Caco-2 (cell line): ENCODE measurements around the gene ZDHHC19. TPM values are rescaled to one million over a fixed set of nuclear protein-coding genes. Genes with fewer than 3 reads are reported as not detected.

Experiments
- BruUV-seq: library from RNA; stranded (reverse); fragments of 400-500 nt; replicated peaks from 2 replicates; lab custom pipeline; 2021; lab: Mats Ljungman, UMichigan
- CTCF ChIA-PET: fragments of 300-600 bp; sonication (Branson Sonifier 250); formaldehyde crosslinking; loops from one replicate; lab custom pipeline; 2022; ENCODE audit warnings: antibody characterized with exemption; lab: Charles Lee
- POLR2A ChIA-PET: fragments of 300-600 bp; sonication (Branson Sonifier 250); formaldehyde crosslinking; loops from one replicate; lab custom pipeline; 2022; ENCODE audit warnings: antibody characterized with exemption; lab: Charles Lee
- DNase-seq, 2 experiments: peaks; one replicate each; pipeline versions ENCODE4 v3.0.0 to v3.0.0-alpha.2; 2020 to 2022
- H3K27me3 ChIP-seq: replicated peaks from 2 replicates; pipeline ENCODE4 v1.6.0; 2011; ENCODE audit warnings: low read length; ENCODE audit not compliant: control insufficient read depth, insufficient read depth
- H3K36me3 ChIP-seq: 2 replicates; pipeline ENCODE4 v1.5.1; 2011; ENCODE audit warnings: low read length; ENCODE audit not compliant: control insufficient read depth, insufficient read depth
- H3K4me1 ChIP-seq: fragments of 250-450 bp; sonication (Bioruptor Pico); 2 replicates; pipeline ENCODE4 v1.5.1; 2020; ENCODE audit warnings: mild to moderate bottlenecking
- H3K4me3 ChIP-seq: 2 replicates; pipeline ENCODE4 v1.5.1; 2011; ENCODE audit warnings: low read depth, mild to moderate bottlenecking, control low read depth, low read length
- H3K9me3 ChIP-seq: fragments of 250-450 bp; sonication (Bioruptor Pico); 2 replicates; pipeline ENCODE4 v1.5.1; 2020; ENCODE audit warnings: mild to moderate bottlenecking, moderate library complexity
- H3K27ac Mint-ChIP-seq: one replicate; pipeline ENCODE4 v1.8.0; 2022; ENCODE audit warnings: mixed read lengths; ENCODE audit not compliant: unreplicated experiment
- H3K27me3 Mint-ChIP-seq: one replicate; pipeline ENCODE4 v1.8.0; 2022; ENCODE audit warnings: mixed read lengths; ENCODE audit not compliant: insufficient read depth, unreplicated experiment
- H3K36me3 Mint-ChIP-seq: one replicate; pipeline ENCODE4 v1.8.0; 2022; ENCODE audit warnings: mild to moderate bottlenecking, mixed read lengths; ENCODE audit not compliant: insufficient read depth, unreplicated experiment
- H3K4me1 Mint-ChIP-seq: one replicate; pipeline ENCODE4 v1.8.0; 2022; ENCODE audit warnings: low read depth, mixed read lengths; ENCODE audit not compliant: unreplicated experiment
- H3K4me3 Mint-ChIP-seq: one replicate; pipeline ENCODE4 v1.8.0; 2022; ENCODE audit warnings: mild to moderate bottlenecking, moderate library complexity, mixed read lengths; ENCODE audit not compliant: unreplicated experiment
- H3K9me3 Mint-ChIP-seq: one replicate; pipeline ENCODE4 v1.8.0; 2022; ENCODE audit warnings: mixed read lengths; ENCODE audit not compliant: unreplicated experiment
- intact Hi-C: fragments of 100-400 bp; cut with micrococcal nuclease; formaldehyde crosslinking; loops from one replicate; pipeline ENCODE4 v1.10.0; 2022; ENCODE audit not compliant: unreplicated experiment
- total RNA-seq: library from RNA; stranded (reverse); gene quantifications from 2 replicates; pipeline ENCODE4 v1.2.3, GENCODE V29; 2022
- TF ChIP-seq, protein P1 (sequence below), 2 experiments: fragments of 200-600 bp in 1 of 2; IDR thresholded peaks; 1 replicate in 1 of 2; 2 replicates in 1 of 2; pipeline versions ENCODE4 v1.5.1 to v1.8.0; 2011 to 2022; ENCODE audit warnings: antibody characterized with exemption in 1 of 2, control low read depth in 1 of 2, inconsistent platforms in 1 of 2, low read depth in 1 of 2, low read length in 1 of 2, mild to moderate bottlenecking in 1 of 2, moderate library complexity in 1 of 2; ENCODE audit not compliant: insufficient read depth in 1 of 2, severe bottlenecking in 1 of 2, unreplicated experiment in 1 of 2

Gene ZDHHC19
- total RNA-seq, 1 experiment from 2014 or later = not detected

GRCh38 chr3:196217307-196218154, 6.3 kb upstream of the ZDHHC19 start:
- no peak for DNase-seq
- peaks cover 7% of the 10 kb centered on the region for H3K4me1 Mint-ChIP-seq
- H3K36me3 ChIP-seq = no peaks in the 10 kb centered on the region; the same call in 1 of the 2 replicates
- ChIA-PET CTCF (no interaction called here), POLR2A (no interaction called here)
- no peaks in the 10 kb centered on the region for H3K9me3 Mint-ChIP-seq
- H3K36me3 Mint-ChIP-seq = no peaks in the 10 kb centered on the region
- TF ChIP-seq, protein P1, sequence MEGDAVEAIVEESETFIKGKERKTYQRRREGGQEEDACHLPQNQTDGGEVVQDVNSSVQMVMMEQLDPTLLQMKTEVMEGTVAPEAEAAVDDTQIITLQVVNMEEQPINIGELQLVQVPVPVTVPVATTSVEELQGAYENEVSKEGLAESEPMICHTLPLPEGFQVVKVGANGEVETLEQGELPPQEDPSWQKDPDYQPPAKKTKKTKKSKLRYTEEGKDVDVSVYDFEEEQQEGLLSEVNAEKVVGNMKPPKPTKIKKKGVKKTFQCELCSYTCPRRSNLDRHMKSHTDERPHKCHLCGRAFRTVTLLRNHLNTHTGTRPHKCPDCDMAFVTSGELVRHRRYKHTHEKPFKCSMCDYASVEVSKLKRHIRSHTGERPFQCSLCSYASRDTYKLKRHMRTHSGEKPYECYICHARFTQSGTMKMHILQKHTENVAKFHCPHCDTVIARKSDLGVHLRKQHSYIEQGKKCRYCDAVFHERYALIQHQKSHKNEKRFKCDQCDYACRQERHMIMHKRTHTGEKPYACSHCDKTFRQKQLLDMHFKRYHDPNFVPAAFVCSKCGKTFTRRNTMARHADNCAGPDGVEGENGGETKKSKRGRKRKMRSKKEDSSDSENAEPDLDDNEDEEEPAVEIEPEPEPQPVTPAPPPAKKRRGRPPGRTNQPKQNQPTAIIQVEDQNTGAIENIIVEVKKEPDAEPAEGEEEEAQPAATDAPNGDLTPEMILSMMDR (IDR thresholded peaks at IDR 0.05; ENCODE audit: insufficient read depth in 1 of 2, low read depth in 1 of 2, low read length in 1 of 2, severe bottlenecking in 1 of 2, unreplicated experiment in 1 of 2) = no peak
- no peak overlapping the region for H3K4me3 ChIP-seq
- BruUV-seq = no TSS peak
- intact Hi-C loops = no loop called here
- H3K4me3 Mint-ChIP-seq = no peak overlapping the region
- H3K27ac Mint-ChIP-seq = no peak overlapping the region
- no peaks in the 10 kb centered on the region for H3K9me3 ChIP-seq
- H3K4me1 ChIP-seq = peaks cover 9% of the 10 kb centered on the region; the same call in 1 of the 2 replicates
- H3K27me3 ChIP-seq = no peaks in the 10 kb centered on the region
- no peaks in the 10 kb centered on the region for H3K27me3 Mint-ChIP-seq

GRCh38 chr3:196216681-196217211, 5.5 kb upstream of the ZDHHC19 start:
- Mint-ChIP-seq H3K9me3 (no peaks in the 10 kb centered on the region), H3K4me1 (peaks cover 7% of the 10 kb centered on the region), H3K27me3 (no peaks in the 10 kb centered on the region), H3K4me3 (no peak overlapping the region), H3K27ac (no peak overlapping the region), H3K36me3 (no peaks in the 10 kb centered on the region)
- BruUV-seq = no TSS peak
- Histone ChIP-seq H3K36me3 (no peaks in the 10 kb centered on the region; the same call in 1 of the 2 replicates), H3K9me3 (no peaks in the 10 kb centered on the region), H3K4me3 (no peak overlapping the region), H3K27me3 (no peaks in the 10 kb centered on the region), H3K4me1 (peaks cover 9% of the 10 kb centered on the region; the same call in 1 of the 2 replicates)
- CTCF ChIA-PET = no interaction called here
- POLR2A ChIA-PET = no interaction called here
- no peak for DNase-seq
- intact Hi-C loops = no loop called here
- TF ChIP-seq, protein P1 (IDR thresholded peaks at IDR 0.05; ENCODE audit: insufficient read depth in 1 of 2, low read depth in 1 of 2, low read length in 1 of 2, severe bottlenecking in 1 of 2, unreplicated experiment in 1 of 2) = no peak

DNA sequence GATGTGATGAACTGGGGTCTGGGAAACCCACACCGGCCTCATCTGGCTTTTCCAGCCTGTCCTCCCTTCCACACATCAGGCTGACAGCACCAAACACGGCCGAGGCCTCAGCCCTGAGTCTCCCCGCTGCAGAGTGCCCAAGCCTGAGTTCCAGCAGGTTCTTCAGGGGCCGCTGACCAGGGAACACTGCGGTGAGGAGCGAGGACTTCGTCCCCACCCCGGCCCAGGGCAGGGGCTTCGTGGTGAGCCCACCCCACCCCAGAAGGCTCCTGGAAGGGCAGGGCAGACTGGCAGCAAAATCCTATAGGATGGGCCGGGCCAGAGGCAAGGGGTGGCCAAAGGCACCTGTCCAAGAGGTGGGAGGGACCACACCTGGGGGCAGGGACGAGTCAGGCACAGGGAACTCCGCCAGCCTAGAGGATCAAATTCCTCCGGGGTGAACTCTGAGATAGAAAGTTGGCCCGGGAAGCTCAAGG, 4.9 kb upstream of the ZDHHC19 start, which contains the start of gene SLC51A:
SLC51A (plus strand) TSS at position 446 of the 476 bp plus-strand sequence. CDS start 179 bp downstream, outside the sequence.
- peaks cover 9% of the 10 kb centered on the region; the same call in 1 of the 2 replicates for H3K4me1 ChIP-seq
- Mint-ChIP-seq H3K4me1 (peaks cover 7% of the 10 kb centered on the region), H3K4me3 (no peak within 1 kb of the TSS), H3K9me3 (no peaks in the 10 kb centered on the region), H3K27ac (no peak within 1 kb of the TSS), H3K27me3 (no peaks in the 10 kb centered on the region), H3K36me3 (no peaks in the 10 kb centered on the region)
- BruUV-seq = no TSS peak
- no peaks in the 10 kb centered on the region; the same call in 1 of the 2 replicates for H3K36me3 ChIP-seq
- ChIA-PET CTCF (no interaction called here), POLR2A (no interaction called here)
- TF ChIP-seq, protein P1 (IDR thresholded peaks at IDR 0.05; ENCODE audit: insufficient read depth in 1 of 2, low read depth in 1 of 2, low read length in 1 of 2, severe bottlenecking in 1 of 2, unreplicated experiment in 1 of 2) = no peak
- H3K27me3 ChIP-seq = no peaks in the 10 kb centered on the region
- no peaks in the 10 kb centered on the region for H3K9me3 ChIP-seq
- H3K4me3 ChIP-seq = no peak within 1 kb of the TSS
- DNase-seq = no peak
- intact Hi-C loops = no loop called here
